ENCODE data around the gene LRP1B.
"Not testable (repeated sequence)": the region's sequence is repeated elsewhere in the genome, so short reads cannot be mapped to it uniquely, and the experiment has no call there.

LRP1B gene

DNA sequence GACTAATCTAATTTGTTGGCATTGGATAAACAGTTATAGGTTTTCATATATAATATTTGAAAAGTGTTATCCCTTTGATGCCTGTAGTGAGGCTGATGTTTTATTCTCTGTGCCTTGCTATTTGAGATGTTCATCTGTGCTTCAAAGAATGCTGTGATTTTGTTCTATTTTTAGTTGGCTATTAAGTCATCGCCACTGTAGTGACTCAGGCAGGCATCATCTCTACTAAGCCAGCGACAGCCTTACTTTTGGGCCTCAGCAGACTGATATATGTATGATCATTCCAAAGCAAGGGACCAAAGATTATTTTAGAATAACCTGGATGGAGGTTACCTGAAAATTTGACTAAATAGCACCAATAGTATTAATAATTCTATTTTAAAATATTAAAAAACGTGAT, 1676.1 kb downstream of the LRP1B start:
- DNase-seq (ENCODE audit: low read depth) = no peak
- TF ChIP-seq CTCF (IDR thresholded peaks at IDR 0.05; ENCODE audit: control insufficient read depth, extremely low read depth, insufficient read depth) = no peak
- H3K4me3 ChIP-seq (ENCODE audit: low read depth, low read length) = no peak overlapping the region

DNA sequence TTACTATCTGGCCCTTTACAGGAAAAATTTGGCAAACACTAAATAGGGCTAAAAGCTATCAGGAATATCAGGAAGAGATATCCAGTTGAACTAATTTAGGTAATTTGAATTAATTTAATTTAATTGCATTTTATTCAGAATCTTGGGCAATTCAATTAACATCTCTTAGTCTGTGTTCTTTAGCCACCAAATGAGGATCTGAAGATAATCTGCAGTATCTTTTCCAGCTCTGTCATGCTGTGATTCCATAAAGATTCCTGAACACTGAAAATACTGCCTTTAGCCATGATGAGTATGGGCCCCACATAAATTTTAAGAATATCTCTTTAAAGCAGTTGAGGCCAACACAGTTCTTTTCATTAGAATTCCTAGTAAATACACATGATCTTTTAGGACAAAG, 1679.5 kb downstream of the LRP1B start:
- H3K4me3 ChIP-seq (ENCODE audit: low read depth, low read length) = no peak overlapping the region
- TF ChIP-seq CTCF (IDR thresholded peaks at IDR 0.05; ENCODE audit: control insufficient read depth, extremely low read depth, insufficient read depth) = no peak
- no peak for DNase-seq (ENCODE audit: low read depth)

DNA sequence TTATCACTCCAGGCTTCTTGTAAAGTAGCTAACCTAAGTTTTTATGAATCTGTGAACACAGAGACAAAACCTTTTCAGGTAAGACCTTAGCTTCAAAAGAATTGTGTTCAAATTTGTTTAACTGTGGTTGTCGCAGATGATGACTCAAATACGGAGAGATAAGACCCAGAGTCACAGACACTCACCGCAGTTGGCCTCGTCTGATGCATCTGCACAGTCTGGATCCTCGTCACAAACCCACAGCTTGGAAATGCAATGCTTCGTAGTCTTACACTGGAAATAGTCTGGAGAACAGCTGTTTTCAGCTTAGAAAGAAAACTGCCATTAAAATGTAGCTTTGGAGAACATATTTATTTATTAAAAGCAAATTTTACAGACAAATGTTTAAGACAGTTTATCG, 1688.5 kb downstream of the LRP1B start:
- no peak for TF ChIP-seq CTCF (IDR thresholded peaks at IDR 0.05; ENCODE audit: control insufficient read depth, extremely low read depth, insufficient read depth)
- H3K4me3 ChIP-seq (ENCODE audit: low read depth, low read length) = no peak overlapping the region
- DNase-seq (ENCODE audit: low read depth) = no peak

- TF ChIP-seq CTCF (IDR thresholded peaks at IDR 0.05; ENCODE audit: control insufficient read depth, extremely low read depth, insufficient read depth) = no peak
- no peak for DNase-seq (ENCODE audit: low read depth)
- no peak overlapping the region for H3K4me3 ChIP-seq (ENCODE audit: low read depth, low read length)
These were observed 1690.0 kb downstream of the LRP1B start for GRCh38 chr2:140440815-140441214.

DNA sequence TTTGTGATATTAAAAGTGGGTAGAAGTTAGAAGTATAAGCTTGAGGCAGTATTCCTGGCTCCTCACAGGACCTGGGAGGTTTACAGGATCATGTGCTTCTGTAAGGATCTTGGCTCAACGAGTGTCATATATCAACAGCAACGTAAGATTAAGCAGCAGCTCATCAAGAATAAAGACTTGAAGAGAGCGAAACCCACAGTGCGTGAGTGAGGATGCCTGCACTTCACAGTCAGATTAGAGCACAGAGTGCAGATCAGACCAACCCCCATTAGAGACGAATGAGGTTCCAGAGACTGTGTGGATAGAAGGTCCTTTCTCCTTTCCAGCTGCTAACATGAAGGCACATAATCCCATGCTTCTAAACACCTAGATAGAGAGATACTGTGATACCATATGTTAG, 1693.9 kb downstream of the LRP1B start:
- no peak for TF ChIP-seq CTCF (IDR thresholded peaks at IDR 0.05; ENCODE audit: control insufficient read depth, extremely low read depth, insufficient read depth)
- no peak for DNase-seq (ENCODE audit: low read depth)
- no peak overlapping the region for H3K4me3 ChIP-seq (ENCODE audit: low read depth, low read length)

GRCh38 chr2:140427033-140427432, 1703.8 kb downstream of the LRP1B start:
- not testable (repeated sequence) for DNase-seq (ENCODE audit: low read depth); H3K4me3 ChIP-seq (ENCODE audit: low read depth, low read length)

- TF ChIP-seq CTCF (IDR thresholded peaks at IDR 0.05; ENCODE audit: control insufficient read depth, extremely low read depth, insufficient read depth) = no peak
- no peak overlapping the region for H3K4me3 ChIP-seq (ENCODE audit: low read depth, low read length)
- no peak for DNase-seq (ENCODE audit: low read depth)
These were observed 1706.3 kb downstream of the LRP1B start for GRCh38 chr2:140424471-140424870.

- no peak overlapping the region for H3K4me3 ChIP-seq (ENCODE audit: low read depth, low read length)
- no peak for TF ChIP-seq CTCF (IDR thresholded peaks at IDR 0.05; ENCODE audit: control insufficient read depth, extremely low read depth, insufficient read depth)
- DNase-seq (ENCODE audit: low read depth) = no peak
These were observed 1708.1 kb downstream of the LRP1B start for GRCh38 chr2:140422759-140423158.

Measured in LNCaP clone FGC (cell line).